ENCODE results near the gene CDKN2B. TPM values are rescaled to one million over a fixed set of nuclear protein-coding genes. Genes with fewer than 3 reads are reported as not detected.

Gene CDKN2B
- total and polyA plus RNA-seq, 9 donors, result 0.63 to 5.7 (median 1.7) TPM

GRCh38 chr9:22044583-22044982, 35.5 kb upstream of the CDKN2B start:
- no peaks in the 10 kb centered on the region for H3K36me3 ChIP-seq
- TF ChIP-seq POLR2A (IDR thresholded peaks at IDR 0.05), result no peak
- no peak for TF ChIP-seq EP300 (IDR thresholded peaks at IDR 0.05)
- no peak for TF ChIP-seq CTCF (IDR thresholded peaks at IDR 0.05)
- no peak overlapping the region for H3K27ac ChIP-seq
- H3K27me3 ChIP-seq, result no peaks in the 10 kb centered on the region
- H3K9me3 ChIP-seq, result no peaks in the 10 kb centered on the region
- intact Hi-C loops (cut with DNase I), result no loop called here
- no peak overlapping the region for H3K4me3 ChIP-seq
- no peak for DNase-seq
- no peaks in the 10 kb centered on the region for H3K4me1 ChIP-seq (ENCODE audit: insufficient read depth)

GRCh38 chr9:22043928-22044327, 34.8 kb upstream of the CDKN2B start:
- intact Hi-C loops (cut with DNase I), result no loop called here
- Histone ChIP-seq H3K36me3 (no peaks in the 10 kb centered on the region), H3K27me3 (no peaks in the 10 kb centered on the region), H3K4me3 (no peak overlapping the region), H3K27ac (no peak overlapping the region), H3K4me1 (ENCODE audit: insufficient read depth) (no peaks in the 10 kb centered on the region), H3K9me3 (no peaks in the 10 kb centered on the region)
- no peak for DNase-seq
- no peak for TF ChIP-seq CTCF (IDR thresholded peaks at IDR 0.05)
- TF ChIP-seq POLR2A (IDR thresholded peaks at IDR 0.05), result no peak
- TF ChIP-seq EP300 (IDR thresholded peaks at IDR 0.05), result no peak
- 38 to 53% (median 47%) methylated on average over 3 of the region's 3 CpGs for WGBS, 3 donors

GRCh38 chr9:22041775-22042174, 32.7 kb upstream of the CDKN2B start:
- no peak for DNase-seq
- no peaks in the 10 kb centered on the region for H3K27me3 ChIP-seq
- H3K27ac ChIP-seq, result no peak overlapping the region
- H3K4me3 ChIP-seq, result no peak overlapping the region
- H3K36me3 ChIP-seq, result no peaks in the 10 kb centered on the region
- H3K9me3 ChIP-seq, result no peaks in the 10 kb centered on the region
- WGBS, 3 donors, result 9 to 72% (median 71%) methylated on average over 1 of the region's 1 CpG
- no peaks in the 10 kb centered on the region for H3K4me1 ChIP-seq (ENCODE audit: insufficient read depth)
- intact Hi-C loops (cut with DNase I), result no loop called here
- TF ChIP-seq POLR2A (IDR thresholded peaks at IDR 0.05) (no peak), CTCF (IDR thresholded peaks at IDR 0.05) (no peak), EP300 (IDR thresholded peaks at IDR 0.05) (no peak)

- DNase-seq, result no peak
- Histone ChIP-seq H3K4me1 (ENCODE audit: insufficient read depth) (no peaks in the 10 kb centered on the region), H3K27me3 (no peaks in the 10 kb centered on the region), H3K4me3 (no peak overlapping the region), H3K9me3 (no peaks in the 10 kb centered on the region), H3K27ac (no peak overlapping the region), H3K36me3 (no peaks in the 10 kb centered on the region)
- no peak for TF ChIP-seq CTCF (IDR thresholded peaks at IDR 0.05)
- no peak for TF ChIP-seq EP300 (IDR thresholded peaks at IDR 0.05)
- intact Hi-C loops (cut with DNase I), result no loop called here
- WGBS, 3 donors, result 93 to 97% (median 95%) methylated on average over 1 of the region's 1 CpG
Measured at GRCh38 chr9:22041344-22041743, 32.2 kb upstream of the CDKN2B start.

GRCh38 chr9:22040760-22041159, 31.7 kb upstream of the CDKN2B start:
- no peaks in the 10 kb centered on the region for H3K27me3 ChIP-seq
- no peaks in the 10 kb centered on the region for H3K4me1 ChIP-seq (ENCODE audit: insufficient read depth)
- no peaks in the 10 kb centered on the region for H3K36me3 ChIP-seq
- H3K27ac ChIP-seq, result no peak overlapping the region
- 67 to 74% (median 73%) methylated on average over 1 of the region's 1 CpG for WGBS, 3 donors
- intact Hi-C loops (cut with DNase I), result no loop called here
- H3K4me3 ChIP-seq, result no peak overlapping the region
- H3K9me3 ChIP-seq, result no peaks in the 10 kb centered on the region
- TF ChIP-seq POLR2A (IDR thresholded peaks at IDR 0.05), result no peak
- TF ChIP-seq CTCF (IDR thresholded peaks at IDR 0.05), result no peak
- no peak for TF ChIP-seq EP300 (IDR thresholded peaks at IDR 0.05)
- no peak for DNase-seq

Data from ovary (tissue), 9 donors.